Osteoblast (primary cell): ENCODE results near the gene HBP1. TPM values are rescaled to one million over a fixed set of nuclear protein-coding genes. Genes with fewer than 3 reads are reported as not detected.

Source experiments
- DNase-seq: peaks from one replicate; pipeline ENCODE4 v3.0.0; 2011; ENCODE audit warnings: low spot score, mixed read lengths; ENCODE audit not compliant: insufficient read length; ENCODE audit errors: missing footprints
- H2AFZ ChIP-seq: 2 replicates; pipeline ENCODE4 v1.6.0; 2011; ENCODE audit warnings: mild to moderate bottlenecking, low read length
- H3K27ac ChIP-seq: 2 replicates; pipeline ENCODE4 v1.5.1; 2011; ENCODE audit warnings: mild to moderate bottlenecking, low read depth, low read length, moderate library complexity
- H3K27me3 ChIP-seq: 2 replicates; pipeline ENCODE4 v1.6.0; 2012; ENCODE audit warnings: mild to moderate bottlenecking, control low read depth, inconsistent platforms, low read length, moderate library complexity; ENCODE audit not compliant: insufficient read depth
- H3K36me3 ChIP-seq: 2 replicates; pipeline ENCODE4 v1.5.1; 2011; ENCODE audit warnings: mild to moderate bottlenecking, low read length, control low read depth, moderate library complexity; ENCODE audit not compliant: insufficient read depth
- H3K4me1 ChIP-seq: 2 replicates; pipeline ENCODE4 v1.5.1; 2011; ENCODE audit warnings: mild to moderate bottlenecking, low read length, control low read depth, moderate library complexity; ENCODE audit not compliant: insufficient read depth
- H3K4me2 ChIP-seq: 2 replicates; pipeline ENCODE4 v1.6.0; 2011; ENCODE audit warnings: mild to moderate bottlenecking, low read length; ENCODE audit not compliant: insufficient read depth
- H3K4me3 ChIP-seq: fragments of 200-600 bp; sonication (generic); 3 replicates; pipeline ENCODE4 v1.5.1; 2012; ENCODE audit warnings: mild to moderate bottlenecking, low read length, inconsistent platforms; ENCODE audit not compliant: insufficient read depth
- H3K79me2 ChIP-seq: 2 replicates; pipeline ENCODE4 v1.6.0; 2012; ENCODE audit warnings: mild to moderate bottlenecking, low read length, control low read depth, inconsistent platforms; ENCODE audit not compliant: insufficient read depth
- H3K9me3 ChIP-seq: 2 replicates; pipeline ENCODE4 v1.5.1; 2011; ENCODE audit warnings: low read depth, low read length, control low read depth
- H4K20me1 ChIP-seq: 2 replicates; pipeline ENCODE4 v1.6.0; 2012; ENCODE audit warnings: mild to moderate bottlenecking, low read length, control low read depth; ENCODE audit not compliant: insufficient read depth
- total RNA-seq: library from RNA; depleted of rRNA; stranded (reverse); fragments of >200 nt; gene quantifications from 2 replicates; pipeline ENCODE4 v1.2.3, GENCODE V29; 2012
- TF ChIP-seq, protein P1 (sequence below): IDR thresholded peaks from 2 replicates; pipeline ENCODE4 v1.5.1; 2011; ENCODE audit warnings: mild to moderate bottlenecking, low read depth, low read length, moderate library complexity; ENCODE audit errors: extremely low read depth

Gene HBP1
- total RNA-seq, 1 donor = 175 TPM

DNA sequence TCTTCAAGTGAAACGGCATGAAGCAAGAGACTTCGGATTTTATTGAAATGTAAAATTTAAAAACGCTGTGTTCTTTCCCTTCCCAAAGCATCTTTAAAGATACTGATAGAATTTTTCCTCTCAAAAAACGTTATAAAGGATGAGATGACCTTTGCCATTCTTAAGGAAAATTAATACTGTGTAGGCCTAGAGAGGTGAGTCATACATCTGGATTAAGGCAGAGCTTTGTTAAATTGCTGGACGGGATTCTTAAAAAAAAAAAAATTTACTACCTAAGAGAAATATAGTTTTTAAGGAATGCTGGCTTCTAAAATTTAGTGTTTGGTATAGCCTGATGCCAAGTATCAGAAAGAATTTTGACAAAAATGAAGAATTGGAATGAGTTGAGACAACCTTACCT, 6.3 kb upstream of the HBP1 start:
- Histone ChIP-seq H3K27me3 (no peaks in the 10 kb centered on the region), H3K4me2 (no peak overlapping the region), H2AFZ (no peak overlapping the region), H3K27ac (no peak overlapping the region), H3K9me3 (no peaks in the 10 kb centered on the region), H4K20me1 (no peaks in the 10 kb centered on the region), H3K4me3 (no peak overlapping the region), H3K36me3 (no peaks in the 10 kb centered on the region), H3K4me1 (peaks cover 3% of the 10 kb centered on the region), H3K79me2 (no peaks in the 10 kb centered on the region)
- DNase-seq = no peak
- TF ChIP-seq, protein P1, sequence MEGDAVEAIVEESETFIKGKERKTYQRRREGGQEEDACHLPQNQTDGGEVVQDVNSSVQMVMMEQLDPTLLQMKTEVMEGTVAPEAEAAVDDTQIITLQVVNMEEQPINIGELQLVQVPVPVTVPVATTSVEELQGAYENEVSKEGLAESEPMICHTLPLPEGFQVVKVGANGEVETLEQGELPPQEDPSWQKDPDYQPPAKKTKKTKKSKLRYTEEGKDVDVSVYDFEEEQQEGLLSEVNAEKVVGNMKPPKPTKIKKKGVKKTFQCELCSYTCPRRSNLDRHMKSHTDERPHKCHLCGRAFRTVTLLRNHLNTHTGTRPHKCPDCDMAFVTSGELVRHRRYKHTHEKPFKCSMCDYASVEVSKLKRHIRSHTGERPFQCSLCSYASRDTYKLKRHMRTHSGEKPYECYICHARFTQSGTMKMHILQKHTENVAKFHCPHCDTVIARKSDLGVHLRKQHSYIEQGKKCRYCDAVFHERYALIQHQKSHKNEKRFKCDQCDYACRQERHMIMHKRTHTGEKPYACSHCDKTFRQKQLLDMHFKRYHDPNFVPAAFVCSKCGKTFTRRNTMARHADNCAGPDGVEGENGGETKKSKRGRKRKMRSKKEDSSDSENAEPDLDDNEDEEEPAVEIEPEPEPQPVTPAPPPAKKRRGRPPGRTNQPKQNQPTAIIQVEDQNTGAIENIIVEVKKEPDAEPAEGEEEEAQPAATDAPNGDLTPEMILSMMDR = no peak

DNA sequence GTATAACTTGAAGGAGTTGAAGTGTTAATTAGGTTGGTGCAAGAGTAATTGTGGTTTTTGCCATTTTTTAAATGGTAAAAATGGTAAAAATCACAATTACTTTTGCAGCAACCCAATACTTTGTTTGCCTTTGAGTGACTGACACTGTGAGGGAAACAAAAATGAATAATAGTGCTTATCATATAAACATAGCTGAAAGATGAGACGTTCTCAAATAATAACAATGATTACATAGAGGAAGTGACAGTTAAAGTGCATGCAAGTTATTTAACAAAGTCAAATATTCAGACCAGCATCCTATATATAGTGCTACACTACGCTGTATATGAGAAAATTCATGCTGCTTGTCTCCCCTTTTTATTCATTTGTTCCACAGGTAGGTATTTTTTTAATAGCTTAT, 4.7 kb upstream of the HBP1 start:
- no peaks in the 10 kb centered on the region for H3K36me3 ChIP-seq
- H4K20me1 ChIP-seq = no peaks in the 10 kb centered on the region
- no peak overlapping the region for H3K4me2 ChIP-seq
- H2AFZ ChIP-seq = no peak overlapping the region
- no peaks in the 10 kb centered on the region for H3K79me2 ChIP-seq
- no peak overlapping the region for H3K27ac ChIP-seq
- H3K9me3 ChIP-seq = no peaks in the 10 kb centered on the region
- H3K4me1 ChIP-seq = peaks cover 8% of the 10 kb centered on the region
- TF ChIP-seq, protein P1 = no peak
- H3K27me3 ChIP-seq = no peaks in the 10 kb centered on the region
- H3K4me3 ChIP-seq = no peak overlapping the region
- DNase-seq = no peak

DNA sequence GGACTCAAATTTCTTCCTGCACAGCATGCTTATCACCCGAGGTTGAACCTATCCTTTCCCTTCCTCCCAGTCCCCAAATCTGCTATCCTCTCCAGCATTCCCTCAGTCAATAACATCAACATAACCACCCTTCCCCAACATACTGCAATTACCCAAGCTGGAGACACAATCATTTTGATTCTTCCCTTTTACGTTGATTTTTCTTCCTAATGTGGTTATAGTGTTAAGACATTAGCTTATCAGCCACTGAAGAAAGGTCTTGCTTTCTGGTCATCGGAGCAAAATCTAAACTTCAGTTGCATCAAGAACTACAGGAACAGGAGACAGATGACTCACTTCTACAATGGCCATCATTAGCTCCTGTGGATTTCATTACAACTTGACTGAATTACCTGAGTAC, 3.5 kb upstream of the HBP1 start:
- Histone ChIP-seq H3K4me2 (no peak overlapping the region), H3K79me2 (peaks cover 6% of the 10 kb centered on the region), H2AFZ (no peak overlapping the region), H3K4me3 (no peak overlapping the region), H4K20me1 (peaks cover 4% of the 10 kb centered on the region), H3K27ac (no peak overlapping the region), H3K27me3 (no peaks in the 10 kb centered on the region), H3K36me3 (no peaks in the 10 kb centered on the region), H3K9me3 (no peaks in the 10 kb centered on the region), H3K4me1 (peaks cover 10% of the 10 kb centered on the region)
- no peak for DNase-seq
- TF ChIP-seq, protein P1 = no peak

DNA sequence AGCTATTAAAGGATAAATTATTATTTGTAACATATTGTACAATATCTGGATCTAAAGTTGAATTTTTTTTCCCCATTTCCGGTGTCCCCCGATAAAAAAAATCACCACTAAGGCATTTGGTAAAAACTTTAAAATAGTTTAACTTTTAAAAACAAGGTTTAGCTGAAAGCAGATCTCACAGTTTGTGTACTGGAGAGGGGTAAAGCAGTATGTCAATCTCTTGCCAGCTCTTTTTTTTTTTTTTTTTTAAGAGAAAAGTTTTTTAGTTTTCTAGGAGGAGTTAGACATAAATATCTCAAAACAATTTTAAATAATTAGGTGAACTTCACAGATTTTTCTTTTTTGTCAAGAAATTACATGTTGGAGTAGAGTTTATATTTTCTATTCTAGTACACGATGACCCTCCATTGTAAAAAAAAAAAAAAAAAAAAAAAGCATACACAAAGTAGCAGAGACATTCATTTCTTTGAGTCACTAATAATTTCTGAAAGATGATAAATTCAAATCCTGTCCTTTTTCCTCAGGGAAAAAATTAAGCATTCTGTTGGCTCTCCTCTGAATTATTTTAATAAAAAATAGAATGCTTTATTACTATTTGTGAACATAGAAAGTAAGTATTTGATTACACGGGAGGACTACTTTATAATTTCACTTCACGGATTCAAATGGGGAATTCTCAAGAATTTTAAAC, 1.9 kb upstream of the HBP1 start:
- Histone ChIP-seq H3K27ac (peak overlapping the region; percentile 99), H3K4me3 (peak overlapping the region; percentile 76), H3K4me1 (peaks cover 14% of the 10 kb centered on the region), H2AFZ (peak overlapping the region; percentile 79), H3K36me3 (no peaks in the 10 kb centered on the region), H3K4me2 (peak overlapping the region; percentile 100), H3K27me3 (no peaks in the 10 kb centered on the region), H3K79me2 (peaks cover 19% of the 10 kb centered on the region), H4K20me1 (peaks cover 13% of the 10 kb centered on the region), H3K9me3 (no peaks in the 10 kb centered on the region)
- DNase-seq = no peak
- TF ChIP-seq, protein P1 = no peak
